ENCODE data around the gene MICU1.
"Not testable (repeated sequence)": the region's sequence is repeated elsewhere in the genome, so short reads cannot be mapped to it uniquely, and the experiment has no call there.

Gene MICU1

GRCh38 chr10:72653383-72654096 lies 27.7 kb upstream of the MICU1 start:
- ATAC-seq: no peak
- TF ChIP-seq GLIS3 (CRISPR knock-in tag; IDR thresholded peaks at IDR 0.05): no peak
- TF ChIP-seq BACH2 (CRISPR knock-in tag; IDR thresholded peaks at IDR 0.05; ENCODE audit: borderline replicate concordance): no peak
- no peak for TF ChIP-seq ISL1 (CRISPR knock-in tag; IDR thresholded peaks at IDR 0.05)
- no peak for TF ChIP-seq OSR1 (CRISPR knock-in tag; IDR thresholded peaks at IDR 0.05)
- TF ChIP-seq ARNTL (CRISPR knock-in tag; IDR thresholded peaks at IDR 0.05; ENCODE audit: borderline replicate concordance, low read depth): no peak
- TF ChIP-seq CREB5 (CRISPR knock-in tag; IDR thresholded peaks at IDR 0.05; ENCODE audit: low read depth): no peak
- TF ChIP-seq ZFP3 (CRISPR knock-in tag; IDR thresholded peaks at IDR 0.05): no peak
- TF ChIP-seq ZNF565 (CRISPR knock-in tag; conservative IDR thresholded peaks at IDR 0.05; ENCODE audit: low read depth): no peak
- TF ChIP-seq PPARA (CRISPR knock-in tag; IDR thresholded peaks at IDR 0.05; ENCODE audit: borderline replicate concordance): no peak

GRCh38 chr10:72649291-72649690 lies 23.4 kb upstream of the MICU1 start:
- TF ChIP-seq TOX (CRISPR knock-in tag; IDR thresholded peaks at IDR 0.05; ENCODE audit: borderline replicate concordance) (no peak), TCF4 (CRISPR knock-in tag; IDR thresholded peaks at IDR 0.05; ENCODE audit: borderline replicate concordance) (no peak), ZFP30 (CRISPR knock-in tag; IDR thresholded peaks at IDR 0.05) (no peak), RARB (CRISPR knock-in tag; IDR thresholded peaks at IDR 0.05) (no peak), ZFP3 (CRISPR knock-in tag; IDR thresholded peaks at IDR 0.05) (no peak), OSR1 (CRISPR knock-in tag; IDR thresholded peaks at IDR 0.05) (no peak), TSHZ2 (CRISPR knock-in tag; IDR thresholded peaks at IDR 0.05) (no peak), PATZ1 (CRISPR knock-in tag; IDR thresholded peaks at IDR 0.05; ENCODE audit: borderline replicate concordance) (no peak), SNAI2 (CRISPR knock-in tag; IDR thresholded peaks at IDR 0.05) (no peak), PPARA (CRISPR knock-in tag; IDR thresholded peaks at IDR 0.05; ENCODE audit: borderline replicate concordance) (no peak), ESRRG (CRISPR knock-in tag; IDR thresholded peaks at IDR 0.05) (no peak), CREB5 (CRISPR knock-in tag; IDR thresholded peaks at IDR 0.05; ENCODE audit: low read depth) (no peak), ISL1 (CRISPR knock-in tag; IDR thresholded peaks at IDR 0.05) (no peak), ZNF8 (CRISPR knock-in tag; IDR thresholded peaks at IDR 0.05) (no peak), CSDC2 (CRISPR knock-in tag; IDR thresholded peaks at IDR 0.05) (no peak), BACH2 (CRISPR knock-in tag; IDR thresholded peaks at IDR 0.05; ENCODE audit: borderline replicate concordance) (no peak), ZNF70 (CRISPR knock-in tag; IDR thresholded peaks at IDR 0.05) (no peak), GLIS3 (CRISPR knock-in tag; IDR thresholded peaks at IDR 0.05) (no peak), CSRNP3 (CRISPR knock-in tag; IDR thresholded peaks at IDR 0.05) (no peak), ARNTL (CRISPR knock-in tag; IDR thresholded peaks at IDR 0.05; ENCODE audit: borderline replicate concordance, low read depth) (no peak)
- no peak for ATAC-seq

- ATAC-seq: no peak
- TF ChIP-seq ZNF8 (CRISPR knock-in tag; IDR thresholded peaks at IDR 0.05): no peak
- TF ChIP-seq CREB5 (CRISPR knock-in tag; IDR thresholded peaks at IDR 0.05; ENCODE audit: low read depth): no peak
- TF ChIP-seq RARB (CRISPR knock-in tag; IDR thresholded peaks at IDR 0.05): no peak
- no peak for TF ChIP-seq ZFP30 (CRISPR knock-in tag; IDR thresholded peaks at IDR 0.05)
- no peak for TF ChIP-seq ZC3H10 (CRISPR knock-in tag; IDR thresholded peaks at IDR 0.05)
- no peak for TF ChIP-seq ESRRG (CRISPR knock-in tag; IDR thresholded peaks at IDR 0.05)
- TF ChIP-seq TSHZ2 (CRISPR knock-in tag; IDR thresholded peaks at IDR 0.05): no peak
- no peak for TF ChIP-seq ISL1 (CRISPR knock-in tag; IDR thresholded peaks at IDR 0.05)
- TF ChIP-seq CSDC2 (CRISPR knock-in tag; IDR thresholded peaks at IDR 0.05): no peak
- TF ChIP-seq ZNF70 (CRISPR knock-in tag; IDR thresholded peaks at IDR 0.05): no peak
- TF ChIP-seq BACH2 (CRISPR knock-in tag; IDR thresholded peaks at IDR 0.05; ENCODE audit: borderline replicate concordance): no peak
- TF ChIP-seq TOX (CRISPR knock-in tag; IDR thresholded peaks at IDR 0.05; ENCODE audit: borderline replicate concordance): no peak
Measured at GRCh38 chr10:72648301-72648700, 22.4 kb upstream of the MICU1 start.

- ATAC-seq: not testable (repeated sequence)
Measured at GRCh38 chr10:72646971-72647370, 21.1 kb upstream of the MICU1 start.
